HepG2 (cell line): ENCODE data around the gene UNG. TPM values are rescaled to one million over a fixed set of nuclear protein-coding genes. Genes with fewer than 3 reads are reported as not detected.

Experiments used
- ATAC-seq: fragments of 200-7000 bp; cut with Tn5 transposase; 3 replicates; pipeline ENCODE4 v1.9.1; 2020; ENCODE audit warnings: mild to moderate bottlenecking, moderate library complexity
- BruUV-seq: library from RNA; stranded (reverse); fragments of 400-500 nt; replicated peaks from 2 replicates; lab custom pipeline; 2021; lab: Mats Ljungman, UMichigan
- CTCF ChIA-PET: fragments of 300-600 bp; formaldehyde crosslinking; extraction: SDS; loops from one replicate; lab custom pipeline; 2021; ENCODE audit warnings: low total read pairs, inconsistent platforms, low intra/inter-chr PET ratio; lab: Yijun Ruan, JAX
- POLR2A ChIA-PET: fragments of 350-600 bp; sonication (Branson Sonifier 250); formaldehyde crosslinking; loops from one replicate; lab custom pipeline; 2020; ENCODE audit warnings: antibody characterized with exemption, inconsistent platforms; lab: Yijun Ruan, JAX
- DNase-seq: peaks from one replicate; pipeline ENCODE4 v3.0.0-alpha.2; 2015; ENCODE audit warnings: low spot score
- FAIRE-seq: peaks from 3 replicates; lab custom pipeline; 2011; peaks lifted over from hg19 to GRCh38; lab: Jason Lieb, UNC
- H2AFZ ChIP-seq: one replicate; pipeline ENCODE4 v1.6.1; 2011; ENCODE audit warnings: low read length, inconsistent platforms
- H3K27ac ChIP-seq: fragments of 300-600 bp; 3 replicates; pipeline ENCODE4 v1.8.0; 2011; ENCODE audit warnings: mixed run types, mild to moderate bottlenecking, mixed read lengths, low read length, inconsistent platforms; ENCODE audit not compliant: insufficient read depth; ENCODE audit errors: extremely low read length
- H3K27me3 ChIP-seq, 2 experiments: fragments of 200-600 bp in 1 of 2; 2 replicates in 1 of 2; 3 replicates in 1 of 2; pipeline versions ENCODE4 v1.6.0 to v1.8.0; 2011; ENCODE audit warnings: low read length in 2 of 2, mild to moderate bottlenecking in 2 of 2, moderate library complexity in 2 of 2, inconsistent platforms in 1 of 2; ENCODE audit not compliant: insufficient read depth in 2 of 2, control insufficient read depth in 1 of 2
- H3K36me3 ChIP-seq, 2 experiments: fragments of 200-600 bp in 1 of 2; replicated peaks in 1 of 2; 2 replicates in 1 of 2; 3 replicates in 1 of 2; pipeline versions ENCODE4 v1.5.1 to v1.8.0; 2011; ENCODE audit warnings: low read length in 2 of 2, inconsistent platforms in 1 of 2; ENCODE audit not compliant: insufficient read depth in 2 of 2, control insufficient read depth in 1 of 2
- H3K4me1 ChIP-seq: 2 replicates; pipeline ENCODE4 v1.5.1; 2012; ENCODE audit warnings: low read length, inconsistent platforms; ENCODE audit not compliant: insufficient read depth
- H3K4me2 ChIP-seq: 2 replicates; pipeline ENCODE4 v1.6.0; 2011; ENCODE audit warnings: low read depth, low read length, inconsistent platforms
- H3K4me3 ChIP-seq, 3 experiments: fragments of 200-600 bp in 1 of 3; sonication (generic), shearing (Covaris generic) in 1 of 3; replicated peaks in 1 of 3; 2 replicates each; pipeline ENCODE4 v1.5.1; 2011 to 2016; ENCODE audit warnings: low read length in 3 of 3, inconsistent platforms in 2 of 3, low read depth in 2 of 3, mild to moderate bottlenecking in 2 of 3, control low read depth in 1 of 3, mixed read lengths in 1 of 3; ENCODE audit not compliant: insufficient read depth in 1 of 3
- H3K79me2 ChIP-seq: one replicate; pipeline ENCODE4 v1.6.1; 2011; ENCODE audit warnings: low read length, inconsistent platforms; ENCODE audit not compliant: insufficient read depth
- H3K9ac ChIP-seq: 2 replicates; pipeline ENCODE4 v1.6.0; 2011; ENCODE audit warnings: mild to moderate bottlenecking, low read depth, low read length, inconsistent platforms; ENCODE audit not compliant: insufficient read depth
- H3K9me3 ChIP-seq: 2 replicates; pipeline ENCODE4 v1.5.1; 2012; ENCODE audit warnings: mild to moderate bottlenecking, low read length
- H4K20me1 ChIP-seq: 2 replicates; pipeline ENCODE4 v1.6.0; 2011; ENCODE audit warnings: inconsistent platforms, mild to moderate bottlenecking, low read length, moderate library complexity; ENCODE audit not compliant: insufficient read depth
- AHR ChIP-seq: IDR thresholded peaks from 2 replicates; pipeline ENCODE4 v1.6.1; 2018; ENCODE audit warnings: missing genetic modification reagents, missing compliant biosample characterization
- HNRNPLL ChIP-seq: fragments of 200-400 bp; formaldehyde crosslinking; IDR thresholded peaks from 2 replicates; pipeline ENCODE4 v1.6.1; 2017; ENCODE audit warnings: mild to moderate bottlenecking, low read depth, low read length; ENCODE audit not compliant: poor library complexity, severe bottlenecking
- JARID2 ChIP-seq: sonication (generic); formaldehyde crosslinking; IDR thresholded peaks from 2 replicates; pipeline ENCODE4 v1.8.1; 2023; ENCODE audit warnings: missing genetic modification reagents, inconsistent platforms; ENCODE audit not compliant: insufficient replicate concordance
- SRSF4 ChIP-seq: fragments of 200-400 bp; formaldehyde crosslinking; IDR thresholded peaks from one replicate; pipeline ENCODE4 v1.6.1; 2018; ENCODE audit warnings: mild to moderate bottlenecking, low read depth, low read length, moderate library complexity; ENCODE audit not compliant: poor library complexity, severe bottlenecking
- THYN1 ChIP-seq: sonication (generic); formaldehyde crosslinking; IDR thresholded peaks from 2 replicates; pipeline ENCODE4 v1.8.1; 2023; ENCODE audit warnings: low read depth, mild to moderate bottlenecking, moderate library complexity, missing genetic modification reagents, borderline replicate concordance
- TOPORS ChIP-seq: sonication (generic); formaldehyde crosslinking; IDR thresholded peaks from 2 replicates; pipeline ENCODE4 v1.8.0; 2023; ENCODE audit warnings: mild to moderate bottlenecking, missing genetic modification reagents
- ZNF224 ChIP-seq: sonication (generic); formaldehyde crosslinking; IDR thresholded peaks from 2 replicates; pipeline ENCODE4 v1.5.0; 2020; ENCODE audit warnings: mild to moderate bottlenecking, missing genetic modification reagents
- ZNF777 ChIP-seq: sonication (generic); formaldehyde crosslinking; IDR thresholded peaks from 2 replicates; pipeline ENCODE4 v1.4.0; 2020; ENCODE audit warnings: missing genetic modification reagents
- ZXDC ChIP-seq: sonication (generic); formaldehyde crosslinking; IDR thresholded peaks from 2 replicates; pipeline ENCODE4 v1.5.0; 2020; ENCODE audit warnings: mild to moderate bottlenecking, missing genetic modification reagents
- WGBS: methylation state at CpG from one replicate; pipeline ENCODE4 v1.1.6; 2017; ENCODE audit warnings: low lambda C conversion rate; 5-methylcytosine and 5-hydroxymethylcytosine counted together
- in situ Hi-C: cut with HindIII; loops from 2 replicates; pipeline ENCODE4 v1.10.0; 2017; ENCODE audit warnings: low pct_unique_long_range_greater_than_20kb; ENCODE audit not compliant: extremely low pct_ligation_motif_present
- intact Hi-C: fragments of 100-400 bp; cut with micrococcal nuclease; formaldehyde crosslinking; loops from one replicate; pipeline ENCODE4 v1.10.0; 2022; ENCODE audit not compliant: unreplicated experiment
- polyA plus RNA-seq, 8 experiments: library from polyadenylated mRNA; depleted of rRNA in 3 of 8; stranded (reverse) in 7 of 8; unstranded in 1 of 8; fragments of >200 nt; fragmentation: Illumina TruSeq in 4 of 8; extraction: Trizol in 4 of 8; gene quantifications; 2 replicates each; pipeline versions ENCODE4 v1.2.1 to v1.2.3, GENCODE V29; 2011 to 2016; ENCODE audit warnings: low read depth in 4 of 8, missing spikeins in 1 of 8, mixed read lengths in 1 of 8; ENCODE audit not compliant: insufficient read depth in 1 of 8
- total RNA-seq, 5 experiments: library from RNA; depleted of rRNA; stranded (reverse); fragments of >200 nt; fragmentation: Illumina TruSeq; extraction: Trizol; gene quantifications; 2 replicates each; pipeline ENCODE4 v1.2.3, GENCODE V29; 2016; ENCODE audit warnings: low read depth in 1 of 5
- TF ChIP-seq, protein P1 (sequence below): sonication (generic); formaldehyde crosslinking; IDR thresholded peaks from 2 replicates; pipeline ENCODE4 v1.5.0; 2020; ENCODE audit warnings: missing genetic modification reagents, mild to moderate bottlenecking, borderline replicate concordance
- TF ChIP-seq, protein P2 (sequence below): sonication (generic); formaldehyde crosslinking; IDR thresholded peaks from 2 replicates; pipeline ENCODE4 v1.4.0; 2020; ENCODE audit warnings: mild to moderate bottlenecking, missing genetic modification reagents
- TF ChIP-seq, protein P3 (sequence below): sonication (generic); formaldehyde crosslinking; IDR thresholded peaks from 2 replicates; pipeline ENCODE4 v1.8.1; 2023; ENCODE audit warnings: mild to moderate bottlenecking, missing genetic modification reagents

Gene UNG
- total and polyA plus RNA-seq, 2 of the 13 experiments (the other 11 are each of a cell fraction or from before 2014, with no cell fraction given) = 23.3 to 114 TPM

DNA sequence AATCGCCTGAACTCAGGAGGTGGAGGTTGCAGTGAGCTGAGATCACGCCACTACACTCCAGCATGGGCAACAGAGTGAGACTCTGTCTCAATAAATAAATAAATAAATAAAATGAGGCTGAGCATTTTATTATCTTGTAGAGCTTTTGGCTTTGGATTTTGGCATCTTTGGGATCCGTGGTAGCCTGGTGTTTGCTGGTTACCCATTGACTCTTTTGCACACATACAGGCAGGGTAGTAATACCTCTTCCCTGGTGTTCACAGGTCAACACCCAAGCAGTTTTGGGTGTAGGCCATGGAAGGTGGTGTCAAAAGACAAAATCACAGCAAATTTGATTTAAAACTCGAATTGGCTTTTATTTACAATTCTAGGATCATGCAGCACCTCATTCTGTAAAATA, 46.8 kb downstream of the UNG start:
- no peaks in the 10 kb centered on the region for H3K9me3 ChIP-seq
- no peaks in the 10 kb centered on the region for H4K20me1 ChIP-seq
- BruUV-seq = no TSS peak
- H3K9ac ChIP-seq = no peak overlapping the region
- no peaks in the 10 kb centered on the region for H3K27me3 ChIP-seq
- H3K4me3 ChIP-seq = no peak overlapping the region
- no peaks in the 10 kb centered on the region for H3K36me3 ChIP-seq
- no peak overlapping the region for H3K27ac ChIP-seq
- TF ChIP-seq ZNF224 (CRISPR knock-in tag) = no peak
- no peak for TF ChIP-seq SRSF4
- TF ChIP-seq, protein P1, sequence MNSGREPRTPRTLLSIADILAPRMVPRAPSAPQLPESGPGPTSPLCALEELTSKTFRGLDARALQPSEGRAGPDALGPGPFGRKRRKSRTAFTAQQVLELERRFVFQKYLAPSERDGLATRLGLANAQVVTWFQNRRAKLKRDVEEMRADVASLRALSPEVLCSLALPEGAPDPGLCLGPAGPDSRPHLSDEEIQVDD (CRISPR knock-in tag) = no peak
- TF ChIP-seq, protein P2, sequence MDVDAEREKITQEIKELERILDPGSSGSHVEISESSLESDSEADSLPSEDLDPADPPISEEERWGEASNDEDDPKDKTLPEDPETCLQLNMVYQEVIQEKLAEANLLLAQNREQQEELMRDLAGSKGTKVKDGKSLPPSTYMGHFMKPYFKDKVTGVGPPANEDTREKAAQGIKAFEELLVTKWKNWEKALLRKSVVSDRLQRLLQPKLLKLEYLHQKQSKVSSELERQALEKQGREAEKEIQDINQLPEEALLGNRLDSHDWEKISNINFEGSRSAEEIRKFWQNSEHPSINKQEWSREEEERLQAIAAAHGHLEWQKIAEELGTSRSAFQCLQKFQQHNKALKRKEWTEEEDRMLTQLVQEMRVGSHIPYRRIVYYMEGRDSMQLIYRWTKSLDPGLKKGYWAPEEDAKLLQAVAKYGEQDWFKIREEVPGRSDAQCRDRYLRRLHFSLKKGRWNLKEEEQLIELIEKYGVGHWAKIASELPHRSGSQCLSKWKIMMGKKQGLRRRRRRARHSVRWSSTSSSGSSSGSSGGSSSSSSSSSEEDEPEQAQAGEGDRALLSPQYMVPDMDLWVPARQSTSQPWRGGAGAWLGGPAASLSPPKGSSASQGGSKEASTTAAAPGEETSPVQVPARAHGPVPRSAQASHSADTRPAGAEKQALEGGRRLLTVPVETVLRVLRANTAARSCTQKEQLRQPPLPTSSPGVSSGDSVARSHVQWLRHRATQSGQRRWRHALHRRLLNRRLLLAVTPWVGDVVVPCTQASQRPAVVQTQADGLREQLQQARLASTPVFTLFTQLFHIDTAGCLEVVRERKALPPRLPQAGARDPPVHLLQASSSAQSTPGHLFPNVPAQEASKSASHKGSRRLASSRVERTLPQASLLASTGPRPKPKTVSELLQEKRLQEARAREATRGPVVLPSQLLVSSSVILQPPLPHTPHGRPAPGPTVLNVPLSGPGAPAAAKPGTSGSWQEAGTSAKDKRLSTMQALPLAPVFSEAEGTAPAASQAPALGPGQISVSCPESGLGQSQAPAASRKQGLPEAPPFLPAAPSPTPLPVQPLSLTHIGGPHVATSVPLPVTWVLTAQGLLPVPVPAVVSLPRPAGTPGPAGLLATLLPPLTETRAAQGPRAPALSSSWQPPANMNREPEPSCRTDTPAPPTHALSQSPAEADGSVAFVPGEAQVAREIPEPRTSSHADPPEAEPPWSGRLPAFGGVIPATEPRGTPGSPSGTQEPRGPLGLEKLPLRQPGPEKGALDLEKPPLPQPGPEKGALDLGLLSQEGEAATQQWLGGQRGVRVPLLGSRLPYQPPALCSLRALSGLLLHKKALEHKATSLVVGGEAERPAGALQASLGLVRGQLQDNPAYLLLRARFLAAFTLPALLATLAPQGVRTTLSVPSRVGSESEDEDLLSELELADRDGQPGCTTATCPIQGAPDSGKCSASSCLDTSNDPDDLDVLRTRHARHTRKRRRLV (CRISPR knock-in tag) = no peak
- TF ChIP-seq THYN1 = no peak
- TF ChIP-seq ZNF777 = no peak
- TF ChIP-seq JARID2 (CRISPR knock-in tag) = no peak
- TF ChIP-seq HNRNPLL = no peak
- no peak for TF ChIP-seq TOPORS (CRISPR knock-in tag)
- TF ChIP-seq, protein P3, sequence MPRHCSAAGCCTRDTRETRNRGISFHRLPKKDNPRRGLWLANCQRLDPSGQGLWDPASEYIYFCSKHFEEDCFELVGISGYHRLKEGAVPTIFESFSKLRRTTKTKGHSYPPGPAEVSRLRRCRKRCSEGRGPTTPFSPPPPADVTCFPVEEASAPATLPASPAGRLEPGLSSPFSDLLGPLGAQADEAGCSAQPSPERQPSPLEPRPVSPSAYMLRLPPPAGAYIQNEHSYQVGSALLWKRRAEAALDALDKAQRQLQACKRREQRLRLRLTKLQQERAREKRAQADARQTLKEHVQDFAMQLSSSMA = no peak
- no peak for TF ChIP-seq ZXDC
- no peak for TF ChIP-seq AHR (CRISPR knock-in tag)
- no peak overlapping the region for H3K4me2 ChIP-seq
- 63% methylated on average over 4 of the region's 4 CpGs for WGBS
- no peak for ATAC-seq
- CTCF ChIA-PET = no interaction called here
- in situ Hi-C loops (no loop called here), intact Hi-C loops (no loop called here)
- H3K4me1 ChIP-seq = peaks cover 26% of the 10 kb centered on the region
- no peak for DNase-seq
- POLR2A ChIA-PET = interaction anchor here (2.7 kb wide), 1 partner anchor 10 kb away, joined by 10 read pairs; no protein-coding TSS in a partner anchor
- H2AFZ ChIP-seq = no peak overlapping the region
- no peaks in the 10 kb centered on the region for H3K79me2 ChIP-seq
- FAIRE-seq = no peak
